T-helper 9 cell (primary cell): ENCODE results near the gene TOMM70.

Experiments
- DNase-seq: peaks from one replicate; pipeline ENCODE4 v3.0.0-alpha.2; 2020

Gene TOMM70

DNA sequence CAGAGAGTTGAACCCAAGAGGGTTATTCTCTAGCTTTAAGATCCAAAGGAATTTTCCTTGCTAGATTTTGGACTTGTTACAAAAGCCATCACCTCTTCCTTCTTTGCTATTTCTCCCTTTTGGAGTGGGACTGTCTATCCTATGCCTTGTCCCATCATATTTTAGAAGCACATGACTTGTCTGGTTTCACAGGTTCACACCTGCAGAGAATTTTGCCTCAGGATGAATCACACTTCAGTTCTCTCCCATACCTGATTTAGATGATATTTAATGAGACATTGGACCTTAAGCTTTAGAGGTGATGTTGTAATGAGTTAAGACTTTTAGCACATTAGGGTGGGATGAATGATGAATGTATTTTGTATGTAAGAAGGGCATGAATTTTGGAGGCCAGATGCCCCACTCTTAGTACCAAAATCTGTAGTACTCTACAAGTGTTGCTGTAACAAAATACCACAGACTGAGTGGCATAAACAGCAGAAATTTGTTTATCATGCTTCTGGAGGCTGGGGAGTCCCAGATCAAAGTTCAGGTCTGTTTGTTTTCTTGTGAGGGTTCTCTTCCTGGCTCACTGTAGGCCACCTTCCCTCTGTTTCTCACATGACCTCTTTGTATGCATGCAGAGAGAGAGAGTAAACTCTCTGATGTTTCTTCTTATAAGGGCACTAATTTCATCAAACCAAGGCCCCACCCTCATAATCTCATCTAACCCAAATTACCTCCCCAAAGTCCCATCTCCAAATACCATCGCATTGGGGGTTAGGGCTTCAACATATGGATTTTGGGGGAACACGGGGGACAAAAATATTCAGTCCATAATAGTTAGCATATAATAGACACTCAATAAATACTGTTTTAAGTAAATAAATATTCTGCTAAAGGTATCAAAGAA is 10.4 kb upstream of the TOMM70 start:
- no peak for DNase-seq

DNA sequence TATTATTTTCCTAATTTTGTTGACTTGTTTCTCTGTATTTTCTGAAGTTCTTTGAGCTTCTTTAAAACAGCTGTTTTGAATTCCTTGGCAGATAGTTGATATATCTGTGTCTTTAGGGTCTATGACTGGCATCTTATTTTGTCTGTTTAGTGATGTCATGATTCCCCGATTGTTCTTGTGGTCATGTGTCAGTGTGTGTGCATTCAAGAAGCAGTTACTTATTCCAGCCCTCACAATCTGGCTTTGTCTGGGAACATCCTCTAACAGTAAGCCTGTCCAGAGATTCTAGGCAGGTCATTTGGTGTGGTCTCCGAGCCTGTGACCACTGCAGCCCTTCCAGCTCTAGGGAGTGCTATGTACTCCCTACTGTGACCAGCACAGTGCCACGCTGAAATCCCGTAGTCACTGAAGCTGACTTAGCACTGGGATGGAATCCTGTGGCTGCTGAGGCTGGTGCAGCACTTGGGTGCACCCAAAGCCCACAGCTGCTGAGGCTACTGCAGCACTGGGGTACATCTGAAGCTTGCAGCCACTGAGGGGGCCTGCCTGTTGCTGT is 7.2 kb upstream of the TOMM70 start:
- no peak for DNase-seq

DNA sequence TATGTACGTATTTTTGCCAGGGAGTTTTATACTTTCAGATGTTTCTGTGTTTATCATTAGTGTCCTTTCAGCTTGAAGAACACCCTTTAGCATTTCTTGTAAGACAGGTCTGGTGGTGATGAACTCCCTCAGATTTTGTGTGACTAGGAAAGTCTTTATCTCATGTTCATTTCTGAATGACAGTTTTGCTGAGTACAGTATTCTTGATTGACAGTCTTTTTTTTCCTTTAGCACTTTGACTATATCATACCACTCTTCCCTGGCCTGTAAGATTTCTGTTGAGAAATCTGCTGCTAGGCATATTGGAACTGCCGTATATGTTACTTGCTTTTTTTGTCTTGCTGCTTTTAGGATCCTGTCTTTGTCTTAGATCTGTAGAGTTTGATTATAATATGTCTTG is 6.3 kb upstream of the TOMM70 start:
- DNase-seq, result no peak

DNA sequence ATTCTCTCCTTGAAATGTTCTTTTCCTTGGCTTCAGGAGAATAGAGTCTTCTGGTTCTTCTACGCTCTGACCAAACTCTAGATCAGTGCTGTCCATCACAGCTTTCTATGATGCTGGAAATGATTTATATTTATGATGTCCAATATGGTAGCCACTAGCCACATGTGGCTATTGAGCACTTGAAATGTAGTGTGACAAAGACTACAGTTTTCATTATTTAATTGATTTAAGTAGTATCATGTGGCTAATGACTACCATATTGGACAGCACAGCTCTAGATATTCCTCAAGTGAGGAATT is 3.3 kb upstream of the TOMM70 start:
- DNase-seq, result no peak

DNA sequence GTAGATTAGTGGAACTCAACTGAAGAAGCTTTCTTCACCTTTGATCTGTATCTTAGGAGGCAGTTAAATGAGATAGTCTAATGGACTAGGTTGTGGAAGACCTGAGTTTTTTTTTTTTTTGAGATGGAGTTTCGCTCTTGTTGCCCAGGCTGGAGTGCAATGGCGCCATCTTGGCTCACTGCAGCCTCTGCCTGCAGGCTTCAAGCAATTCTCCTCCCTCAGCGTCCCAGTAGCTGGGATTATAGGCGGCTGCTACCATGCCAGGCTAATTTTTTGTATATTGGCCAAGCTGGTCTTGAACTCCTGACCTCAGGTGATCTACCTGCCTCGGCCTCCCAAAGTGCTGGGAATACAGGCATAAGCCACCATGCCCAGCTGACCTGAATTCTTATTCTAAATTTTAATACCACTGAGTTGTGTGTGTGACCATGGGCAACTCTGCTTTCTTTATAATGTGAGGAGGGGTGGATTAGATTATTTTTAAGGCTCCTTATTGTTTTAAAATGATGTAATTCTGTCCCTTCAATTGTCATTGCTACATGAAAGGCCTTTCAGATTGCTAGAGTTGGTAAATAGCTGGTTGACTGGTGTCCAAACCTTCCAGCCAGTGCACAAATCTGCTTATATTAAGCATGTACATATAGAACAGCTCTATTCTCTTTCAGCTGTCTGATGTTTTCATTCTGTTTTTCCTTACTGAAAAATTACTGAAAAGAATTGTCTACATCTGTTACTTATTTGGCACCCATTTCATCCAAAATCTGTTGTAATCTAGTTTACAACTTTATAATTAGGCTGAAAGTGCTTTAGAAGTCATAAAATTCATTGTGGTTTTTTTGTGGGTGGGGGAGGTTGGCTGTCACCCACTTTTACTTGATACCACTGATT is 2.7 kb upstream of the TOMM70 start:
- DNase-seq, result no peak

DNA sequence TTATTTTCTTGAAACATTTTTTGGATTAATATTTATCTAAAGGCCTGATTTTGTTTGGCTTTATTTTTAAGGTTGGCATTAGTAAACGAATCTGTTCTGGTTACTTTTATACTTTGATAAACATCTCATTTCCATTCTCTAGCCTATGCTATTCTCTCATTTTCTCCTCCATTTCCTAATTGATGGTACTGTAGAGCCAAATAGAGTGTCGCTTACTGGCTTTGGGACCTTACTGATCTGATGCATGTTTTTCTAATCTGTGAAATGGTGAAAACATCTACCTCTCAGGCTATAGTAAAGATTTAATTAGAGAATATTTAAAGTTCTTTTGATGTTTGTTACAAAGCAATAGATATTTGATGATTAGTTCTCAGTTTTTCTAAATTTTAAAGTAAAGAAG is 2.0 kb upstream of the TOMM70 start:
- DNase-seq, result no peak

DNA sequence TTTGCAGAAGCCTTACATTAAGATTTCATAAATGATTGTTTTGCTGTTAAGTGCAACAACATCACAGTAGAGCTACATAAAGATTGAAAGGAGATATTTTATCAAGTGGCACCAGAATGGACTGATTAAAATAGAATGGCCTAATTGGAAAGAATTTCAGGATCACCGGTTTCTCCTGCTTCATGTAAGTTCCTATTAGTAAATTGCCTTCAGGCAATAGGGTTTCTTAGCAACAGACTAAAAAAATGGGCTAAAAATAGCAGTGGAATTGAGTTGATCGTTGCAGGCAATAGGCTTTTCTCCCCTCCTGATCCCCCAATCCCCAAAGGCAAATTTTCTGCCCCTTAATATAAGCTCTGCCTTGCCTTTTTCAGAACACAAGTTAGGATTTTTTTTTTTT is 1.4 kb upstream of the TOMM70 start:
- DNase-seq, result no peak

DNA sequence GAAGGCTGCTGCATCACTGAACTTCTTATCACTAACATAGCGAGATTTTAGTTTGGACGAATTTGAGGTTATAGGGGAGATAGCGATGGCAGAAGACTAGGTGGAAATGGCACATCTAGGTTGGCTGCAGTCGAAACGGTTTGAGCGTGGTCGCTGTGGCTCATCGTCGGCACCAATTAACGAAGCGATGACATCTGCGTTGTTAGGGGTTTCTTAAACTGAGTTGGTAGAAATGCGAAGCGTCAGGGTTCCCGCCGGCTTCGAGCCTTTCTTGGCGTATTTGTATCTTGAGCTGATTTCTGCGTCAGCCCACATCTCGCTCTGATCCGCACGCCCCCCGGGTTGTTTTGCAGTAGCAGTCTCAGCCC is 769 bp upstream of the TOMM70 start:
- DNase-seq, result peak; percentile 38

DNA sequence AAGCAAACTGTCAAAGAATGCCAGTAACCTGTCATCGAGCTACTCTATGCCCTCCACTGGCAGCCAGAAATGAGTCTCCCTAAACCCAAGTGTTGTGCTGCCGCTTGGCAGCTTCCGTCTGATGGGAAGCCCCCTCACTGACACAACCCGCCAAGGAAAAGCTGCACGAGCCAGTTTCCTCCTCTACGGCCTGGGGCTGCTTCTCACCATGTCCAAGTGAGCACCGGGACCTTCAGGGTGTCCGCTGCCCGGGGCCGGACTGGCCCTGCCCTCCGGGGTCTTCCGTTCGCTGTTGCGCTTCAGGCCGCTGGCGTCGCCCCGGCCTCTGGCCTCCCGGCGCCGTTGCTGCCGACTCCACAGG is 490 bp downstream of the TOMM70 start:
- peak; percentile 13 for DNase-seq

DNA sequence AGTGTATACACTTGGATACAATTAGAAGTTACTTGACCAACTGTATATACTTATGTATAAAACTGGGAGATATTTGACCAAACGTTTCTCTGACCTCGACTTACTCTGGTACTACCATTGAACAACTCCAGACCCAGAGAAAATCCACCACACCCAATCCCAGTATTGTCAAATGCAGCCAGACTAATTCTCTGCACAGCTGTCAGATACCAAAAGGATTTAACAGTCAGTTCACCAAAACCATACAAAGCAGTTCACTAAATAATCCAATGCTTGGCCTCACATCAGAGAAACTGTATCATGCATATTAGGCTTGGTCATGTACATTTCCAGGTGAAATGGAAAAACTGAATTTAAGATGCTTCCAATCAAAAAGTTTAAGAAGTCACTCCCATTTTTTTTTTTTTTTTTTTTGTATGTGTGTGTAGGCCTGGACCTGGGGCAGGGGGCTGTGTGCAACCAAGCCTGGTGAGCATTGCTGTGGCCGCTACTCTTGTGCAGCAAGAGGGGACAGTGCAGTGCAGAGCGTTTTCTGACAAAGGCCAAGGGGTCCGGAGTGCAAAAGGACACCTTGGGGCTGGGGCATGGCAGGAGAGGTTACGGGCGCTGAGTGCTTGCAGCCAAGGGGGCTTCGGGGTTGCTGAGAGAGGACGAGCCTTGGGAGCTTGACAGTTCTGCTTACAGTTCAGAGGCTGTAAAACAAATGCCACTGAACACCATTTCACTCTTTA is 1.4 kb downstream of the TOMM70 start:
- no peak for DNase-seq

DNA sequence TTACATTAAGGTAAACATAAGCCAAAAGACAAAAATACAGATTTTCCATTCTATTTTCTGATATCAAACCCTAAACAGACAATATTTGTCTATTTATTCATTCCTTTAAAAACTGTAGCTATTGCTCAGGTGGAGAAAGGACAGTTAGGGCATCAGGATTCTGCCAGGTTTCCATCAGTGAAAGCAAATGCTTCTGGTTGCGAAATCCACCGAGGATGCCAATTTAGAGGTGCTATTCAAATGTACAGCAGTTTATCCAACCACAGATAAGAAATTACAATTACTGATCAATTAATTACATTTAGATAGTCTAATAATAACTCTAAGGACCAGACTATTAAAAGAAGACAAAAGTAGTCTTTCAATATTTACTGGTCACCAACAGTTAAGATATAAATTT is 3.9 kb downstream of the TOMM70 start:
- DNase-seq, result no peak

DNA sequence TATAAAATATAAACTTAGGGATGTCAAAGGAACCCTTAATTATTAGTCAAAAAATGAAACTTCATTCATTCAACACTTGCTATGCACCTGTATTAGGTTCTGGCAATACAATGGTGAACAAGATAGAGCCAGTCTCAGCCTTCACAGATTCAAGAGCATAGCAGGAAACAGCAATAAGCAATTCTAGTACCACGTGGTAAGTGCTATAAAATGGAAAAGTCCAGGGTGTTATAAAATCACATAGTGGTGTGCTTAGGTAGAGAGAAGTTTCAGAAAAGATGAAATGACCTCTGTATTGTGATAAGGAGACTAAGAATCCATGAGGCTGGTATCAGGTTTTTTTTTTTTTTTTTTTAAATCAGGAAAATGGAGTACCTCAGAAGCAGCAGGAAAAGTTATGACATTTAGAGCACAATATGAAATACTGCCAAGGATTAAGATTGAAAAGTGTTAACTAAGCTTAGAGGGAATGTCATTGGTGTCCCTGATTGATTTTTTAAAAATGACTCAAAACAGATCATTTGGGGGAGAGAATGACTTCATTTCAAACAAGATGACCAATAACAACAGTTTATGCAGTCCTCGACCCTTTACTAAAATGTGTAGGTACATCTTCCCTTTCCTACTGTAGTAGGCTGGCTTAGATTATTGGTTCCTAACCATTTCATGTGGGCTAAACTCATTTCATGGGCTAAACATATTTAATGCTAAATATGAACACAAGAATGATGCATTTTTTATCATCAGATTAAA is 5.0 kb downstream of the TOMM70 start:
- DNase-seq, result no peak

DNA sequence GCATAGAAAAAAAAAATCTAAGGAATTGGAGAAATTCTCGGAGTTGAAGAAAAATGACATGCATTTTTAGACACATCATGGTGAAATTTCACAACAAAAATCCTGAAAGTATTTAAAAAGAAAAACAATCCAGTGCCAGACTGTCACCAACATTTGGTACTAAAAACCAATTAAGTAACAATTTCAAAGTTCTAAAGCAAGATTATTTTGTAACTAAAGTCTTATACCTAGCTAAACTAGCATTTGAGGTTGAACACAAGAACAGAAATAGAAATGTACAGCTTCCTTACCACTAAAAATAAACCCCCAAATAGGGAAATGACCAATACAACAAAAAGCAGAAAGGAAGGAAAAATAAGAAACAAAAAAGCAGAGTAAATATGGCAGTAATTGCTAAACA is 11.9 kb downstream of the TOMM70 start:
- DNase-seq, result no peak

DNA sequence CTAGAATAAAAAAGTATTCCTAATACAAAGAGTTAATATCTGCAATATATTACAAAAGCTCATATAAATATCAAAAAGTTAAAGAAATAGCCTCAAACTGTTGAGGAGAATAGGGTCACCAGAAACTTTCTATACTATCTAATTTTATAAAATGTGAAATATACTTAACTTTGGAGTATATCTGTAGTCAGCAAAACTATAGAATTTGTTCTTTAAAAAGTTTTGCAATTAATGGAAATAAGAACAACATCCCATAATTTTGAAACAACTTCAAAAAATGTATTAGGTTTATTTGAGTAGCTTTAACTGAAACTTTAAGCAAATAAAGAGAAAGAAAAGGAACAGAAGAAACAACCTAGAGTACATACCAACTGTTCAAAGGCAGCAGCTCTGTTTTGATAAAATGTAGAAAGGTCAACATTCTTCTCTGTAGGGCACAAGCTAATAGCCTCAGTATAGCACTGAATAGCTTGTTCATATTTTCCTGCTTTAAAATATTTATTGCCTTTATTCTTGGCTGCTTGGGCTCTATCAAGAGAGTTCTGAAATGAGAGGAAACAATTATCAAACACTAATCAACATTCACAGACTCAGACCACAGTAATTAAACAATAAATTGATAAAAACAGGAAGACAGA is 14.3 kb downstream of the TOMM70 start:
- no peak for DNase-seq

DNA sequence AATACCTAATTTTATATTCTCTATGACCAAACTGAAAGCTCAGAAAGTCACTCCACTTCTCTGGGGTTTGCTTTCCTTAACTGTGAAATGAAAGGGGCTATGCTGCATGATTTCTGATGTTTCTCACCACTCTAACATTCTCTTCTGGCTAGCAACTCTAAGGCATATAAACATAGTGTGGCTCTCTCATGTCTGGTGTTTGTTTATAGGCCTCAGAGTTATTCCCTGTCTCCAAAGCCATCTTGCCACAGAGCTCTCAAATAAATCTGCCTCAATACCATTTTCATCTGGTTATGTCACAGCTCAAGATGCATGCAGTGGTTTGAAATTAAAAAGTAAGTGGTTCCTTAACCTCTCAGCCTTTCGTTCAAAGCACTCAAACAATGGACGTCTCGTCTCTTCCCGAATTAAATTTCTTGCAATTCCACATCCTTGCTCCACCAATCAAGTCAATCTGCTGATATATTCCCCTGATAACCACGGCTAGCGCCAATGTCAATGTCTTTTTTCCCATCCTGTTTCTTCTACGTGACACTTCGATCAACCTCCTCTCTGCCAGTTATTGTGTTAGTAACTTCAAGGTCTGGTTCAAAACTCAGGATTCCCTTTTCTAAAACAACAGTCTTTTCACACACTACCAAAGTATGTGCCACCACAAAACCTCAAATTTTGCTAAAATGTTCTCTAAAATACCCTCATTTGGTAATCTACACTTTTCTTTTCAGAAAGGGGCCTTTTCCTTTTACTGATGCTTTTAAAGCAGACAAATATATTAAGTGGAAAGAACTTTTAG is 16.0 kb downstream of the TOMM70 start:
- DNase-seq, result no peak

DNA sequence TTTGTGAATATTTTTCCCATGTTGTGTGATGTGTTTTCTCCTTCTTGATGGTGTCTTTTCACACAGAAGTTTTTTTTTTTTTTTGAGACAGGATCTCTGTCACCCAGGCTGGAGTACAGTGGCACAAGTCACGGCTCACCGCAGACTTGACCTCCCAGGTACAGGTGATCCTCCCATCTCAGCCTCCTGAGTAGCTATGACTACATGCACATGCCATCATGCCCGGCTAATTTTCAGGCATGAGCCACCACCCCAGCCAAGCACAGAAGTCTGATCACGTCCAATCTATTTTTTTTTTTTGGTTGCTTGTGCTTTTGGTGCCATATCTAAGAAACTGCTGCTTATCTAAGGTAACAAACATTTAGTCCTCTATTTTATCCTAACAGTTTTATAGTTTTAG is 24.6 kb downstream of the TOMM70 start:
- DNase-seq, result no peak

DNA sequence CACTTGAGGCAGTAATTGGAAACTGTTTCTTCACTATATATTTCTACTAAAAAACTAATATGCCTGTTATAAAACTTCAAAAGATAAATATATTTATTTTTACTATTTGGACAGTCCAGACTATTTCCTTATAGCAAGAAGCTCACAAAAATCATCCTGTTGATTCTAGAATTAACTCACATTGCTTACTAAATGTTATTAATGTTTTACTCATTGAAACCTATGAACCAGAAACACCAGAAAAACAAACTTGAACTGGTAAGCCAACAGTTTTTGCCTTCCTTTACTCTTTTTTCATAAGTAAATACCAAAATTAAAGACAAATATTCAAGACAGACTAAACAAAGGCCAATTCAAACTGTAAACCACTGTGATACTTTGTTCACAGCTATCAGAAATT is 26.4 kb downstream of the TOMM70 start:
- DNase-seq, result no peak

DNA sequence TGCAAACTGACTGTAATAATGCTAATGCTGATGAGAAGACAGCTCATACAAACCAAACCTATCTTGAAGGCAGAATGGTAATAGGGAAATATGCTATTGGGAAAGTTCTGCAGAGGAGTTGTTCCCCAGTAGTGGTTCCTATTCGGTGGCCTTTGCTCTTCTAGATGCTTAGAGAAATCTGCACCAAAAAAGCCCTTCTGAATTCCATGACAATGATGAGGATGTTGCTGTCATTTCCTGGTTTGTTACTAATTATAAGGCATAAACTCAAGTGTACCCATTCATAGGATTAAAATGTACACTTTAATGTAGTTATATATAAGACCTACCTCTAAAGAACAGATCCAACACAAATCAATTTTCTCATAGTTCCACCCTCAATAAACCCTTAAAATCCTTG is 30.1 kb downstream of the TOMM70 start:
- DNase-seq, result no peak

DNA sequence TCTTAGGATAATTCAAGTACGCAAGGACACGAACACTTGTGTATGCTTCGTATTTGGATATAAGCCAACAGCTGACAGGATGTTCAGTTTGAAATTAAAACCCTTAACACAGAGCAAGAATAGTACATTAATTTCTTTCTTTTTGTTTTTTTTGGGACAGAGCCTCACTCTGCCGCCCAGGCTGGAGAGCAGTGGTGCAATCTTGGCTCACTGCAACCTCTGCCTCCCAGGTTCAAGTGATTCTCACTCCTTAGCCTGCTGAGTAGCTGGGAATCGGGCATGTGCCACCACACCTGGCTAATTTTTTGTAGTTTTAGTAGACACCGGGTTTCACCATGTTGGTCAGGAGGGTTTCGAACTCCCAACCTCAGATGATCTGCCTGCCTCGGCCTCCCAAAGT is 32.4 kb downstream of the TOMM70 start:
- no peak for DNase-seq

DNA sequence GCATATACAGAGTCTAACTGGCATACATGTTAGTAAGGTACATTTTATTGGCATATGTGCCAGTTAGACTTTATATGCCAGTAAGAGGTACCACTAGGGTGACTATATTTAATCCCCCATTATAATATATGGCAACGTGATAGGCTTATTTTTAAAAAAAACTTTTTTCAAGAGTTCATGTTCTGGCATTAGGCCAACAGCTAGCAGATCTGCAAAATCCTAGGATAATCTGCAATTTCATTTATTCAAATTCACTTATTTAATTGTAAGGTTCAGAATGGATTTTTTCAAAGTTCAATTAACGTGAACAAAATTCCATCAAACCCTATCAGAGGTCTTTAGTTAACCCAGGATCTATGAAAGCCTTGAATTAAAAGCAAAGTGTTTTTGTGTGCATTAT is 34.5 kb downstream of the TOMM70 start:
- no peak for DNase-seq

DNA sequence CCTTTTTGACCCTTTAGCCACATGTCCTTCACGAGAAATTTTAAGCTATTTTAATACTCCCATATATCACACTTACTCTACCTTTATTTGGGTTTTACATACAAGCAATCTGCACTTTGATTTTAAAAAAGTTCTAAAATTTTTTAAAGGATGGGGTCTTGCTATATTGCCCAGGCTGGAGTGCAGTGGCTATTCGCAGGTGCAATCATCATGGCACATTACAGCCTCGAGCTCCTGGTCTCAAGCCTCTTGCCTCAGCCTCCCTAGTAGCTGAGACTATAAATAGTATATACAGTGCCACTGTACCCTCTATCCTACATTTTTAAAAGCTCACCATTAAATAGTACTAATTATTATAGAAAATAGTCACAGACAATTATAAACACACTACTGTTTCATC is 36.5 kb downstream of the TOMM70 start:
- no peak for DNase-seq
